Stimulated activated memory B cell treated with anti-CD40 and anti-IgM and Interleukin-4, amounts not matched to agents 10 μg/mL and 1 μg/mL and 100 μg/mL, for 72 hours (primary cell): ENCODE measurements around the gene DNAJC4.

Experiments
- ATAC-seq: fragments of 150-1000 bp; cut with Tn5 transposase; 2 replicates; pipeline ENCODE4 v1.10.0; 2021
- H3K27ac Mint-ChIP-seq: one replicate; pipeline ENCODE4 v1.8.0; 2022; ENCODE audit warnings: mild to moderate bottlenecking, mixed read lengths
- H3K27me3 Mint-ChIP-seq: one replicate; pipeline ENCODE4 v1.8.0; 2022; ENCODE audit warnings: mixed read lengths
- H3K36me3 Mint-ChIP-seq: one replicate; pipeline ENCODE4 v1.8.0; 2022; ENCODE audit warnings: mixed read lengths
- H3K4me1 Mint-ChIP-seq: one replicate; pipeline ENCODE4 v1.8.0; 2022; ENCODE audit warnings: mixed read lengths
- H3K4me3 Mint-ChIP-seq: one replicate; pipeline ENCODE4 v1.8.0; 2022; ENCODE audit warnings: mild to moderate bottlenecking, moderate library complexity, mixed read lengths
- H3K9me3 Mint-ChIP-seq: one replicate; pipeline ENCODE4 v1.8.0; 2022; ENCODE audit warnings: mixed read lengths

The DNAJC4 gene

DNA sequence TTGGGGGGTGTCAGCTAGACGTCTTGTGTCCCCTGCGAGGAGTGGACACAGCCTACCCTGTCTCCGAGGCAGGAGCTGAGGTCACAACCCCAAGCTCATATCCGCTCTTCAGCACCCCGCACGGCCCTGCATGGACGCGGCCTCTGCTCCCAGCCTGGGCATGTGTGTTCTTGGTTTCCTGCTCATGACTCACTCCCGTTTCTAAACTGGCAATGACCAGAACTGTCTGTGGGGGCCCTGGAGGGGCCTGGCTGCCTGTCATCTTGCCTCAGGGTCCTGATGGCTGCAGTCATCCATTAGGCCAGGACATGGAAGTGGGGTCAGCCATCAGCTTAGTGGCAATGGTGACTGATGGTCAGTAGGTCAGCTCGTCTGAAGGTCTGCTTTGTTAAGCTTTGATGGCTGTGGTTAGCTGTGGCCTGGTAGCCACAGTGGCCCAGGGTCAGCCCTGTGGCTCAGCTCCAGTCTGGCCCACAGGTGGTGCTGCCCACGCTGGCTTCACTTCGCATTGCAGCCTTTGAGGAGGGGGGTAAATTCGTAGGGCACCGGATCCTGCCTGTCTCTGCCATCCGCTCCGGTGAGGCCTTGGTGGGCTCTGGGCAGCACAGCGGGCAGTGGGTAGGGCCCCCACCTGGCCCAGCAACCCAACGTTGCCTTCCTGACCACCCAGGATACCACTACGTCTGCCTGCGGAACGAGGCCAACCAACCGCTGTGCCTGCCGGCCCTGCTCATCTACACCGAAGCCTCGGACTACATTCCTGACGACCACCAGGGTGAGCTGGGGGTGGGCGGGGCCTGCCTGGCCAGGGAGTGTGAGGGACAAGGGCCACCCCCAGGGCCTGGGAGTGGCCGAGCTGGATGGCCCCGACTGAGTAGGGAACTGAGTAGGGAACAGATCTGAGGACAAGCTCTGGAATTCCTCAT, 32.9 kb downstream of the DNAJC4 start:
- ATAC-seq = no peak
- peaks cover 32% of the 10 kb centered on the region for H3K36me3 Mint-ChIP-seq
- no peaks in the 10 kb centered on the region for H3K9me3 Mint-ChIP-seq
- no peak overlapping the region for H3K4me3 Mint-ChIP-seq
- no peak overlapping the region for H3K27ac Mint-ChIP-seq
- H3K4me1 Mint-ChIP-seq = peaks cover 22% of the 10 kb centered on the region
- no peaks in the 10 kb centered on the region for H3K27me3 Mint-ChIP-seq

DNA sequence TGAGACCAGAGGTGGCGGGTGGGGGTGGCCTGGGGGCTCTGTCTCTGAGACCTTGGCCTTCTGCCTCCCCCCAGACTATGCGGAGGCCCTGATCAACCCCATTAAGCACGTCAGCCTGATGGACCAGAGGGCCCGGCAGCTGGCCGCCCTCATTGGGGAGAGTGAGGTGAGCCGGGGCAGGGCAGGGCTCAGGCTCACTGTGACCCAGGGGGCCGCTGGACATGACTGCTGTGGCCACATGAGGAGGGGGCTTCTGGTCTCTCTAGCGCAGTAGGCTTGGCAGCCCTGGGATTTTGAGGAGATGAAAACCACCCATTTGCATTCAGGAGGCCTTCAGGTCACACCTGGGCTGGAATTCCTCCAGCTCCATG, 33.6 kb downstream of the DNAJC4 start:
- ATAC-seq = no peak
- no peak overlapping the region for H3K27ac Mint-ChIP-seq
- H3K9me3 Mint-ChIP-seq = no peaks in the 10 kb centered on the region
- peaks cover 29% of the 10 kb centered on the region for H3K4me1 Mint-ChIP-seq
- no peak overlapping the region for H3K4me3 Mint-ChIP-seq
- H3K27me3 Mint-ChIP-seq = no peaks in the 10 kb centered on the region
- peaks cover 31% of the 10 kb centered on the region for H3K36me3 Mint-ChIP-seq

DNA sequence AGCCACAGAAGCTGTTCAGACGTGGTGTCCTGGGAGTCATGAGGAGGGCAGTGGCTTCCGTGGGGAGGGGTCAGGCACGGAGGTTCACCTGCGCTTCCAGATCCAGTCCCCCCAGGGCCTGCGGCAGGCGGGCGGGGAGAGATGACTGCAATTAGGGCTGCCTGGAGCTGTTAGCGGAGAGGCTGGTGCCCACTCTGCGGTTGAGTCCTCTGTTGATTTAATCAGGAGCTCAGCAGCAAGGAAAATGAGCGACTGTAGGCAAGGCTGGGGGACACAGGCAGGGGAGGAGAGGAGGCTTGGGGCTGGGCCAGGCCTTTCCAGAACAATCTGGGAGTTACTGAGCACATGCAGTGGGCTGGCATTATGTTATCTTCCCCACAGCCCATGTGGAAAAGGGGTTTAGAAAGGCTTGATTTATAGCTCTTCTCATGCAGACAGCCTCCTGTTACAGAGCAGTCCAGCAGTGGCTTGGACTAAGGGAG, 34.1 kb downstream of the DNAJC4 start:
- Mint-ChIP-seq H3K4me1 (peaks cover 29% of the 10 kb centered on the region), H3K27me3 (no peaks in the 10 kb centered on the region), H3K9me3 (no peaks in the 10 kb centered on the region), H3K36me3 (peaks cover 27% of the 10 kb centered on the region), H3K4me3 (no peak overlapping the region), H3K27ac (no peak overlapping the region)
- no peak for ATAC-seq

DNA sequence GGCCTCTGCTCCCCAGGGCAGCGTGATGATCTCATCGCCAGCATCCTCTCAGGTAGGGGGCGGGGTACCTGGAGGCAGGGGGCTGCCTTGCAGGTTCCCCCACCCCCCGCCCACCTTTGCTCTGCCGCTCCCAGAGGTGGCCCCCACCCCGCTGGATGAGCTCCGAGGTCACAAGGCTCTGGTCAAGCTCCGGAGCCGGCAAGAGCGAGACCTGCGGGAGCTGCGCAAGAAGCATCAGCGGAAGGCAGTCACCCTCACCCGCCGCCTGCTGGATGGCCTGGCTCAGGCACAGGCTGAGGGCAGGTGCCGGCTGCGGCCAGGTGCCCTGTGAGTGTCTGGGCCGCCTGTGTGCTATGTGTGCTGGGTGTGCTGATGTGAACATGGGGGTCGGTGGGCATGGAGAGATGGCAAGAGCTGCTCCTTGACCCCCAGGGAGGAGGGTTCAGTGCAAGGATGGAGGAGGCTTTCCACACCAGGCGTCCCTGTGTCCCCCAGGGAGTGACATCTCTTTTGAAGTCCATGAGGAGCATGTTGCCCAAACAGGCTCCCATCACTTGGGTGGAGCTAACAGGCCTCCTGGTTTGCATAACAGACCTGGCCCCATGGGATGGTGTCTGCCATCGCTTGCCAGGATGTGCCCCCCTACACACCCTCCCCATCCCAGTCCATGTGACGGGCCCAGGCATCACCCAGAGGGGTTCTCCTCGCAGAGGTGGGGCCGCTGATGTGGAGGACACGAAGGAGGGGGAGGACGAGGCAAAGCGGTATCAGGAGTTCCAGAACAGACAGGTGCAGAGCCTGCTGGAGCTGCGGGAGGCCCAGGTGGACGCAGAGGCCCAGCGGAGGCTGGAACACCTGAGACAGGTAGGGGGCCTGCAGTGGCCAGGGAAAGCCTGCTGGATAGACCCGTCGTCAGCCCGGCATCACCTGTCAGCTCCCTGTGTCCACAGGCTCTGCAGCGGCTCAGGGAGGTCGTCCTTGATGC, 35.1 kb downstream of the DNAJC4 start:
- H3K27ac Mint-ChIP-seq = no peak overlapping the region
- ATAC-seq = no peak
- H3K4me1 Mint-ChIP-seq = peaks cover 23% of the 10 kb centered on the region
- H3K4me3 Mint-ChIP-seq = no peak overlapping the region
- H3K36me3 Mint-ChIP-seq = peaks cover 16% of the 10 kb centered on the region
- no peaks in the 10 kb centered on the region for H3K9me3 Mint-ChIP-seq
- H3K27me3 Mint-ChIP-seq = no peaks in the 10 kb centered on the region

DNA sequence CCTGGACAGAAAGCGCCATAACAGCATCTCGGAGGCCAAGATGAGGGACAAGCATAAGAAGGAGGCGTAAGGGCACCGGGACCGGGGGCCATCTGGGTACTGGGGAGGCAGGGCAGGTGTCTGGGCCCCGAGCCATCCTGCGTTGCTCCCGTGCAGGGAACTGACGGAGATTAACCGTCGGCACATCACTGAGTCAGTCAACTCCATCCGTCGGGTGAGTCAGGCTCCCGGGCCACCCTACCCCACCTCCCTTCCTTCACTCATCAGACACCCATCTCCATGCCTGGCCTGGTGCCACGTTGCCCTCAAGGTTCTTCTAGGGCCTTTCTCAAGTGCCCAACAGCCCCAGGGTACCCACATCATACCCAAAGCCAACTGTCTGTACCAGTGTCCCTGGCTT, 36.0 kb downstream of the DNAJC4 start:
- H3K27ac Mint-ChIP-seq = no peak overlapping the region
- H3K27me3 Mint-ChIP-seq = no peaks in the 10 kb centered on the region
- peaks cover 16% of the 10 kb centered on the region for H3K36me3 Mint-ChIP-seq
- no peak for ATAC-seq
- no peak overlapping the region for H3K4me3 Mint-ChIP-seq
- no peaks in the 10 kb centered on the region for H3K9me3 Mint-ChIP-seq
- peaks cover 25% of the 10 kb centered on the region for H3K4me1 Mint-ChIP-seq

DNA sequence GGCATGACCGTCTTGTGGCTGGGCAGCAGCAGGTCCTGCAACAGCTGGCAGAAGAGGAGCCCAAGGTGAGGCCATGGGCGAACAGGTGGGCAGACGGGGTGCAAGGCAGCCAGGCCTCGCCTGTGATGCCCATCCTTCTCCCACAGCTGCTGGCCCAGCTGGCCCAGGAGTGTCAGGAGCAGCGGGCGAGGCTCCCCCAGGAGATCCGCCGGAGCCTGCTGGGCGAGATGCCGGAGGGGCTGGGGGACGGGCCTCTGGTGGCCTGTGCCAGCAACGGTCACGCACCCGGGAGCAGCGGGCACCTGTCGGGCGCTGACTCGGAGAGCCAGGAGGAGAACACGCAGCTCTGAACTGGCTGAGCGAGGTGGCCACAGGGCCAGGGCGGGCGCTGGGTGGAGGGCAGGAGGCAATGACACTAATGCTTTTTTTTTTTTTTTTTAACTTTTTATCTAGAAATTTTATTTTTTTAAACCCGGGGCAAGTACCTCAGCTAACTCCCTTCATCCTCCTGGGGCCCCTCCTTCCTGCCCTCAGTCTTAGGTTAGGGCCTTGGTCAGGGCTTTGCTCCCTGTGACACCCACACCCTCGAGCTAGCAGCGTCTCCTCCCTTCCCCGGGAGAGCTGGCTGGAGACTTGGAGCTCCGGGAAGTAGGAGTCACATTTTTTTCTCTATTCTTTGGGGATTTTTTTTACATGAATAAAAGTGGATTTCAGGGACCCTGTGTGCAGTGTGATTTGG, 37.0 kb downstream of the DNAJC4 start:
- Mint-ChIP-seq H3K36me3 (peaks cover 9% of the 10 kb centered on the region), H3K4me3 (no peak overlapping the region), H3K27me3 (no peaks in the 10 kb centered on the region), H3K27ac (peak overlapping the region; percentile 93), H3K4me1 (peaks cover 34% of the 10 kb centered on the region), H3K9me3 (no peaks in the 10 kb centered on the region)
- no peak for ATAC-seq

DNA sequence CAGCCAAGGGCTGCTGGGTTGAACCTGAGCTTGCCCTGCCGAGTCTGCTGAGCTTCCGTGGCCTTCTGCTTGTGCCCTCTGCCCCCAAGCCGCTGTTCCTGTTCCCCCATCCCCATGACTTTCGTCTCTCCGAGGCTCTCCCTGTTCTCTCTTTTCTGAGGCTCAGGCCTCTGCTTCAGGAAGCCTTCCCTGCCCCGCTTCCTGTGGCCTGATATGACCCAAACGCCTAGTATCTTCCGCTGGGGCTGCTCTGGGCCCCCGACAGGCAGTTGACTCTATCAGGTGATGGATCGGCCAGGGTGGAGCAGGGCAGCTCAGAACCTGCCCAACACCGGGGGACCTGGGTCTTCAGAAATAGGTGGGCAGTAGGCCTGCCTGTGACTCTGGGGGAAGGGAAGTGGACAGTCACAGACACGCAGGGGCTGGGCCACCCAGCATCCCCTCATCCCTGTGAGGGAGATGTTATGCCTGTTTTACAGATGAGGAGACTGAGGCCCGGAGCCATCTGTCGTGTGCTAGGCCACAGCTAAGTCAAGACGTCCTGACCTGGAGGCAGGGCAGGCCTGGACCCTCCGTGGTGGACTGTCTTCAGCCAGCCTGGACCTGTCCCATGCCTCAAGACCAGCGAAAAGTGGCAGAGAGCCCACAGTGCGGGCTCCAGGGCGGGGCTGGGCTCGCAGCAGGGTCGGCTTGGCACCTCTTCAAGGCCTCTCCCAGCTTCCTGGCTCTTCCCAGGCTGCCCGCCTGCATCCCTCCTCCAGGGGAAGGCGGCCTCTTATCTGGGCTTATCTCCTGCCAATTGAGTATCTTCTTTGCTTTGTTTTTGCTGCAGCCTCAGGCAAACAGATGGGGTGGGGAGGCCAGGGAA, 37.9 kb downstream of the DNAJC4 start:
- H3K9me3 Mint-ChIP-seq = no peaks in the 10 kb centered on the region
- peak overlapping the region; percentile 97 for H3K4me3 Mint-ChIP-seq
- H3K27ac Mint-ChIP-seq = peak overlapping the region; percentile 93
- no peak for ATAC-seq
- no peaks in the 10 kb centered on the region for H3K27me3 Mint-ChIP-seq
- H3K4me1 Mint-ChIP-seq = peaks cover 34% of the 10 kb centered on the region
- peaks cover under 1% of the 10 kb centered on the region for H3K36me3 Mint-ChIP-seq

DNA sequence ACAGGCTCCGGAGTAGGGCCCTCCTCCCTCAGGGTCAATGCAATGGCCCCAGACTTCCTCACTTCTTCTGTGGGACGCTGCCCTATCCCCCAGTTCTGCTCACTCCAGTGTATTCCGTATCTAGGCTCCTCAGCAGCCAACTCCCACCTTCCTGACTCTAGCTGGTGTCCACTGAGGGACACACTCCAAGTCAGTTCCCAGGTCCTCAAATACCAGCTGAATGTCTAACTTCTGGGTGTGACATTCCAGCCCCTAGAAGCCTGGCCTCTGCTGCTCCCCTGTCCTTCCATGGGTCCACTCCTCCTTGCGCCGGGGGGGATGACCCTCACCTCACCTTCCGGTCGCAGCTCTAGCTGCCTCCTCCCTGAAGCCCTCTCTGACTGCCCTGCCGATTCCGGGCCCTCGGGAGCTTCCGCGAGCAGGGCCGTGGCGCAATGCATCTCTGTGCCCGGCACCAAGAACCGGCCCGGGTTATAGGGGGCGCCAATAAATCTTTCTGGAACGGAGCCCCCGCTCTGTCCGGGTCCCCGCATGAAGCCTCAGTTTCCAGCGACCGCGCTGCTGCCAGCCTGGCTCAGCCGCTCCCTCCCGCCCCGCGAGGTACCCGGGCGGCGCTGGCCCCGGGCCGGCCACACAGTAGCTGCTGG, 38.7 kb downstream of the DNAJC4 start:
- Mint-ChIP-seq H3K27me3 (no peaks in the 10 kb centered on the region), H3K36me3 (no peaks in the 10 kb centered on the region), H3K4me3 (peak overlapping the region; percentile 97), H3K27ac (peak overlapping the region; percentile 93), H3K9me3 (no peaks in the 10 kb centered on the region), H3K4me1 (peaks cover 34% of the 10 kb centered on the region)
- peak; percentile 14 for ATAC-seq

DNA sequence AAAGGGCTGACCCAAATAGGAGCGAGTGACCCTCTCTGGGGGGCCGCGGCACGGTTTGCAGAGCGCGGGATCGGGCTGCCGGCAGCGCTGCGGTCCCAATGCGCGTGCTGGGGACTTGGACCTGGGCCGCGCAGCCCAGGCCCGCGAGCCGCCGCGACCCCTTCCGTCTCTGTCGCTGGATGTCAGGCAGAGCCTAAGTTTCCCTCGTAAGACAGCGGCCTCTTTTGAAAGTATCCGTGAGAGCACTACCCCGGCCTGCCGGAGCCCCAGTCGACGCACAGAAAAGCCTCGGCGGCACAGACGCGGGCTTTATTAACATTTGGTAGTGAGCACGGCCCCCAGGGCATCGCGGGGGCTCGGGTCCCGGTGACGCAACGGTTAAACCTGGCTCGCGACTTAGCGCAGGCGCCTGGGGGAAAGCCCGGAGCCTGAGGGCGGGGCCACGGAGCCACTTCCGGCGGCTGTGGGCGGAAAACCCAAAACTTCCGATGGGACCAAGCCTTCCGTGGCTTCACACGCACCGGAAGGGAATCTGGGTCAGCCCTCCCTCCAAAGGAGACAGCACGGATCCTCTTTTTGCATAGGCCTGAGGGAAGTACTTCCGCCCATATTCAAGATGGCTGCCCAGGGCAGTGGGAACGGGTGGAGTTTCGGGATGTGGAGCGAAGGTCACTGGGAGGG, 39.3 kb downstream of the DNAJC4 start:
- Mint-ChIP-seq H3K9me3 (no peaks in the 10 kb centered on the region), H3K4me1 (peaks cover 34% of the 10 kb centered on the region), H3K27me3 (no peaks in the 10 kb centered on the region), H3K4me3 (peak overlapping the region; percentile 97), H3K27ac (peak overlapping the region; percentile 93), H3K36me3 (no peaks in the 10 kb centered on the region)
- peak; percentile 89 for ATAC-seq

DNA sequence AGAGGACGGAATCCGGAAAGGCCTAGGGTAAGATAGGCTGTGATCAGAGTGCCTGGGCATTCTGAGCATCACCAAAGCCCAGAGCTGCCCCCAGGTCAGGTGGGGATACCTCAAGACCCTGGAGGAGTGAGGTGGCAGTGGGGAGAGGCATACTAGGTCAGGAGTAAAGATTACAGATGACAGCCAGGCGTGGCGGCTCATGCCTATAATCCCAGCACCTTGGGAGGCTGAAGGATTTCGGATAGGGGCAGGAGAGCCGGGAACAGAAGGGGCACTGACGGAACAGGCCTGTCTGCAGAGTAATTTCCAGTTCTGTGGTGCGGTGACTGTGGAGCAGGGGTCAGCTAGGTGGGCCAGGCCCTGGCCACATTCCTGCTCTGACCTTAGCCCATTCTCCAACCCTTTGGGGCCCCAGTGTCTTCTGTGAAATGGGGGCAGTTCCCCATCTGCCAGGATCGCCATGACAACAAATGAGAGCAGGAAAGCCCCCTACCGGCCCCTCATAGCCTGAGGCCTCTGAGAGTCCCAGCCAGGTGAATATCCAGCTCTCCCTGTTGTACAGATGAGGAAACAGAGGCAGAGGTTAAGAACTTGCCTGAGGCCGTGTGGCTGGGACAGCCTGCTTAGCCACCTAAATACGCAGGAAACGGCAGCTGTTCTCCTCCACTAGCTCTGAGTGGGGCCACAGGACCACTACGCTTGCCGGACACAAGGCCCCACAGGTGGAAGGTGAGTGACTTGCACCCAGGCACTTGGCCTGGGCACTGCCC, 44.9 kb downstream of the DNAJC4 start:
- Mint-ChIP-seq H3K27ac (no peak overlapping the region), H3K9me3 (no peaks in the 10 kb centered on the region), H3K27me3 (no peaks in the 10 kb centered on the region), H3K4me3 (no peak overlapping the region), H3K36me3 (peaks cover 8% of the 10 kb centered on the region), H3K4me1 (peaks cover 14% of the 10 kb centered on the region)
- no peak for ATAC-seq

DNA sequence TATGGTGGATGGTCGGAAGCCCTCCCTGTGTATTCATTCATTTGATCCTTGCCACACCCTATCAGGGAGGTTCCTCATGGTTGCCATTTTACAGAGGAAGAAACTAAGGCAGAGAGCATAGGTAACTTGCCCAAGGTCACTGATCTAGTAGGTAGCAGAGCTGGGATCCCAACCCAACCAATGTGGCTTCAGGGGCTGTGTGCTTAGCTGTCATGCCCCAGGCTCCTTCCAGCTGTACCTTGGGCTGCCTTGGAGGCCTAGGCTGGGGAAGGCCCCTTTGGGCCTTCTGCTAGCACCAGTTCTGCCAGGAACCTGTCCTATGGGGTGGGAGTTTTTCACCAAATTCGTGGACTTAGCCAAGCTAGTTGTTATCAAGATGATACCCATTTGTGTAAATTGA, 45.5 kb downstream of the DNAJC4 start:
- ATAC-seq = no peak
- H3K27ac Mint-ChIP-seq = no peak overlapping the region
- H3K4me3 Mint-ChIP-seq = no peak overlapping the region
- peaks cover 8% of the 10 kb centered on the region for H3K36me3 Mint-ChIP-seq
- H3K9me3 Mint-ChIP-seq = no peaks in the 10 kb centered on the region
- H3K4me1 Mint-ChIP-seq = peaks cover 10% of the 10 kb centered on the region
- H3K27me3 Mint-ChIP-seq = no peaks in the 10 kb centered on the region

DNA sequence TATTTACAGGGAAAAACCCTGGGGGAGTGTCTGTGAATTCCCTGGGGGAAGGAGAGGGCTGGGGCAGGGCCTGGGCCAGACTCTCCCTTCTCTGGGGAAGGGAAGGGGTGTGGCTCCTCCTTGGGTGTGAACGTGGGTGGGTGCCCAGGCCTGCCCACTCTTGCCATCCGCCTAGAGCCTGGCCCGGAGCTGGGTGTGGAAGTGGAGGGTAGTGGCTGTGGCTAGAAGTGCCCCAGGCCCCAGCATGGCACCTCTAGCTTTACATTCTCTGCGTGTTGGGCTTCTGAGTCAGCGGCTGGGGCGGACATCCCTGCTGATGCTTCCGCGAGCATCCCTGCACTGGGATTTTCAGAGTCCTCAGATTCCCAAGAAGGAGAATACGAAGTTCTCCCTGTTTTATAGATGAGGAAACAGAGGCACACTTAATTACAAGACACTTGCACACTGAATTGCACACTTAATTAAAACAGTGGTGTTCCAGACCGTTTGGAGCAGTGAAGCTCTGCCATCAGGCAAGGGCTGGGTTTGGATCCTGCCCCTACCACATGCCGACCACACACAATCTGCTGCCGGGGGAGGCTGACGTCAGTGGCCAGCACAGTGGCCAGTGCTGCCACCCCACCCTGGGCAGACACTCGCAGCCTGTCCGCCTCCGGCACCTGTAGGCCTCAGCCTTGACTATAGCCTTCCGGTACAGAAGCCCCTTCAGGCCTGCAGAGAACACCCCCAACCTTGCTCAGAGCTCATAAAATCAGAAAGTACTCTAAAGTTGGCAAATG, 46.5 kb downstream of the DNAJC4 start:
- peaks cover 8% of the 10 kb centered on the region for H3K4me1 Mint-ChIP-seq
- no peaks in the 10 kb centered on the region for H3K27me3 Mint-ChIP-seq
- H3K27ac Mint-ChIP-seq = peak overlapping the region; percentile 22
- no peaks in the 10 kb centered on the region for H3K9me3 Mint-ChIP-seq
- peaks cover 17% of the 10 kb centered on the region for H3K36me3 Mint-ChIP-seq
- no peak for ATAC-seq
- H3K4me3 Mint-ChIP-seq = no peak overlapping the region
